ENCODE measurements around the gene STAC. TPM values are rescaled to one million over a fixed set of nuclear protein-coding genes. Genes with fewer than 3 reads are reported as not detected.
A peak's percentile ranks its signal among the peaks of the same experiment; 100 is the strongest.

The STAC gene
- total and polyA plus RNA-seq, 8 donors: 0.29 to 7.2 (median 0.61) TPM; not detected in 4

DNA sequence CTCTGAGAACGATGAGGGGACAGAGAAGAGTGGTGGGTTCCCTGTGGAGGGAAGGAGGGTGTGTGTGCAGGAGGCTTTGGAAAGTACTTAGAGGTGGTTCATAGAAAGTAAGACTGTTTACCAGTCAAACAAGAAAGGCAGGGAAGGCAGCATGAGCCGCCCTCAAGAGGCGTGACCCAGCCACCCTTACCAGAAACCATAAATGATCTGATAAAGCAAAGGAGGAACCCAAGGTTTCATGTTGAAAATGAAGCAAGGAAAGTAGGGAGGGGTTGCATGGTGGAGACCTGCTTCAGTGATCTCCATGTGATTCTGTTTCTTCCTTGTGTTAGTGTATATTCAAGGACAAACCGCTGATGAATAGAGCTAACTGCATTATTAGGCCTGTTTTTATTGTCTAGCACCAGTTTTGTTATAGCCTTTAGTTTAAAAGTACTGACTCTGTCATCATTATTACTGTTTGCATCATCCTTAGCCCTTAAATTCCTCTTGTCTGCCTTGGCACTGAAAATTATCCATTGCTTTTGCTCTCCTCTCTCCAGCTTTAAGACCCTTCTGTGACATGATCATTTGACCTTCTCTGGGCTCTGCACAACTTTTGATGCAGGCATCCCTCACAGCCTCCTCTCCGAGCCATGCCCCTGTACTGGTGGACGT lies 96.1 kb downstream of the STAC start:
- Histone ChIP-seq H3K4me1 (peaks cover 0 to 3% (median 0%) of the 10 kb centered on the region in 4 donors), H3K36me3 (no peaks in the 10 kb centered on the region), H3K27ac (no peak overlapping the region), H3K4me3 (no peak overlapping the region), H3K27me3 (no peaks in the 10 kb centered on the region), H3K9me3 (peaks cover 0 to 22% (median 12%) of the 10 kb centered on the region in 4 donors)
- 47 to 56% (median 50%) methylated on average over 5 to 6 of the region's 6 CpGs for WGBS, 5 donors
- TF ChIP-seq POLR2A (IDR thresholded peaks at IDR 0.05): no peak
- TF ChIP-seq, protein P1, sequence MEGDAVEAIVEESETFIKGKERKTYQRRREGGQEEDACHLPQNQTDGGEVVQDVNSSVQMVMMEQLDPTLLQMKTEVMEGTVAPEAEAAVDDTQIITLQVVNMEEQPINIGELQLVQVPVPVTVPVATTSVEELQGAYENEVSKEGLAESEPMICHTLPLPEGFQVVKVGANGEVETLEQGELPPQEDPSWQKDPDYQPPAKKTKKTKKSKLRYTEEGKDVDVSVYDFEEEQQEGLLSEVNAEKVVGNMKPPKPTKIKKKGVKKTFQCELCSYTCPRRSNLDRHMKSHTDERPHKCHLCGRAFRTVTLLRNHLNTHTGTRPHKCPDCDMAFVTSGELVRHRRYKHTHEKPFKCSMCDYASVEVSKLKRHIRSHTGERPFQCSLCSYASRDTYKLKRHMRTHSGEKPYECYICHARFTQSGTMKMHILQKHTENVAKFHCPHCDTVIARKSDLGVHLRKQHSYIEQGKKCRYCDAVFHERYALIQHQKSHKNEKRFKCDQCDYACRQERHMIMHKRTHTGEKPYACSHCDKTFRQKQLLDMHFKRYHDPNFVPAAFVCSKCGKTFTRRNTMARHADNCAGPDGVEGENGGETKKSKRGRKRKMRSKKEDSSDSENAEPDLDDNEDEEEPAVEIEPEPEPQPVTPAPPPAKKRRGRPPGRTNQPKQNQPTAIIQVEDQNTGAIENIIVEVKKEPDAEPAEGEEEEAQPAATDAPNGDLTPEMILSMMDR (IDR thresholded peaks at IDR 0.05): no peak
- no peak for TF ChIP-seq EP300 (IDR thresholded peaks at IDR 0.05)
- TF ChIP-seq POLR2AphosphoS5 (IDR thresholded peaks at IDR 0.05): no peak
- DNase-seq: no peak
- intact Hi-C loops (cut with DNase I; ENCODE audit: low total_unique reads): no loop called here

DNA sequence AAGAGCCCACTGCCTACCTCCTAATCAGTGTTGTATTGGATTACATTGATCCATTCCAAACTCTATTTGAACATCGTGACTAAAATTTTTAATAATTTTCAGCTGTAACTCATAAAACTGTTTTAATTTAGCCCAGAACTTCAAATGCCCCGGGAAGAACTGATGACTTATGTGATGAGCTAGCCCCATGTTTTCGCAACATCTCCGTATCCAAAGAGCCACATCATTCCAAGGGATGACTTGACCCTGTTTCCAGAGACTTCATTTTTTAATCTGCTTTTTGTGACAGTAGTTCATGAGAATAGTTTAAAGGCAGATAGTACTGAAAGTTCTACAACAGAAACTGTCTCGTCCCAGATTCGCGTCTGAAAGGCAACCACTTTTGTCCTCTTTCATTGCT lies 97.4 kb downstream of the STAC start:
- H3K27ac ChIP-seq: no peak overlapping the region
- H3K27me3 ChIP-seq: no peaks in the 10 kb centered on the region
- 80 to 93% (median 89%) methylated on average over 7 of the region's 7 CpGs for WGBS, 5 donors
- no peak overlapping the region for H3K4me3 ChIP-seq
- no peak for TF ChIP-seq EP300 (IDR thresholded peaks at IDR 0.05)
- TF ChIP-seq, protein P1 (IDR thresholded peaks at IDR 0.05): no peak
- TF ChIP-seq POLR2A (IDR thresholded peaks at IDR 0.05): no peak
- peaks cover 0 to 9% (median 5%) of the 10 kb centered on the region in 4 donors for H3K9me3 ChIP-seq
- DNase-seq: no peak
- no peaks in the 10 kb centered on the region for H3K36me3 ChIP-seq
- H3K4me1 ChIP-seq: peaks cover 0 to 3% (median 0%) of the 10 kb centered on the region in 4 donors
- intact Hi-C loops (cut with DNase I; ENCODE audit: low total_unique reads): no loop called here

DNA sequence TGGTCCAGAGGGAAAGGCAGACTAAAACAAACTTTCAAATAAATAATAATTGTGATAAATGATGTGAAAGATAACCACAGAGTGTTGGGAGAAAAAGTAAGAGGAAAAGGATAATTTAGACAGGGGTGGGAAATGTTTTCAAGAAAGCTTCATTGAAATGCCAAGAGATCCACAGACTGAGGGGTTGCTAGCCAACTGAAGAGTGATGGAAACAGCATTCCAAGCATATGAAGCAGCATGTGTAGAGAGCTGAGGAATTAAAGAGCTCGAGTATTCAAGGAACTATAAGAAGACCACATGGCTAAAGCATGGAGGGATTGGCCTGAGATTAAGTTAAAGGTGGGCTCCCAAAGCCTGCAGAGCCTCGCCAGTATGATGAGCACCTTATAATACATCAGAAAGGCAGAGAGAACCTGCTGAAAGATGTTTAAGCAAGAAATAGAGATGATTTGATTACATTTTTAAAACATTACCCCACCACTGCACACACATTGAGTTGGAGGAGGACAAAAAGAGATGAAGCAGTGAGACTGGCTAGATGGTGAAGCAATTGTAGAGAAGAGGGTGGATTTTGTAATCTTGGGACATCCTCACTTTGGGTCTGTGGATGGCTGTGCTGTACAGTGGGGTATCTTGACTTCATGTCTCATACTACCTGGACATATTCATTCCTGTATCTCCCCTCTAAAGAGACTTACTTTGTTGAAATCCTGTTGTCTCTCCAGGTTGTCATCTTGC lies 100.8 kb downstream of the STAC start:
- TF ChIP-seq POLR2AphosphoS5 (IDR thresholded peaks at IDR 0.05): no peak
- peaks cover 0 to 3% (median 0%) of the 10 kb centered on the region in 4 donors for H3K4me1 ChIP-seq
- H3K9me3 ChIP-seq: peaks cover 0 to 9% (median 4%) of the 10 kb centered on the region in 4 donors
- WGBS, 5 donors: 36 to 55% (median 46%) methylated on average over 2 of the region's 2 CpGs
- intact Hi-C loops (cut with DNase I; ENCODE audit: low total_unique reads): no loop called here
- no peak overlapping the region for H3K27ac ChIP-seq
- peak in 1 of 2 donors; percentile 35 for DNase-seq
- no peak overlapping the region for H3K4me3 ChIP-seq
- H3K27me3 ChIP-seq: no peaks in the 10 kb centered on the region
- no peaks in the 10 kb centered on the region for H3K36me3 ChIP-seq

DNA sequence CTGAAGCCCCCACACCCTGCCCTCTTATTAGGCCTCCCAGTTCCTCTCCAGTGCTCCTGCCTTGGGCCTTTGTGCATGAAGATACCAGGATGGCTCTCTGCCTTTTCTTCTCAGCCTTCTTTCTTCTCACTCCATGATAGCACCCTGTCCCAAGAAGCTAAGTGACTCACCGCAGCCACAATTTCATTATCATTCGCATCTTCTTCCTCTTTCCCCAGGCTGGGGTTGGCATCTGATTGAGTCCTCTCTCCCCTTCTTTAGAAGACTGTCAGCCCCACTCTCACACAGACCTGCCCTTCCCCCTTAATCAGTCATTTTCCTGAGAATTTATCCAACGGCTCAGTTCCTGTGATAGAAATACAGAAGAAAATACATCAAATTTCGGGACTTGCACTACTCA lies 102.0 kb downstream of the STAC start:
- whole genome bisulfite sequencing, 5 donors: 69 to 79% (median 78%) methylated on average over 4 of the region's 4 CpGs
- Histone ChIP-seq H3K4me3 (no peak overlapping the region), H3K4me1 (no peaks in the 10 kb centered on the region), H3K36me3 (no peaks in the 10 kb centered on the region), H3K27me3 (no peaks in the 10 kb centered on the region), H3K27ac (no peak overlapping the region), H3K9me3 (peaks cover 0 to 9% (median 4%) of the 10 kb centered on the region in 4 donors)
- intact Hi-C loops (cut with DNase I; ENCODE audit: low total_unique reads): no loop called here
- TF ChIP-seq POLR2A (IDR thresholded peaks at IDR 0.05): no peak
- no peak for TF ChIP-seq POLR2AphosphoS5 (IDR thresholded peaks at IDR 0.05)
- no peak for TF ChIP-seq EP300 (IDR thresholded peaks at IDR 0.05)
- TF ChIP-seq, protein P1 (IDR thresholded peaks at IDR 0.05): no peak
- no peak for DNase-seq

Data from stomach (tissue), 9 donors.